GM12892 (cell line): Measurements from ENCODE around the gene MAML1.

Experiments
- POLR2A ChIP-seq: IDR thresholded peaks from 2 replicates; pipeline ENCODE4 v1.6.1; 2011; ENCODE audit warnings: low read depth, low read length, control low read depth
- POLR2AphosphoS5 ChIP-seq: IDR thresholded peaks from 2 replicates; pipeline ENCODE4 v1.6.1; 2011; ENCODE audit warnings: low read depth, low read length, control low read depth

GRCh38 chr5:179795049-179795862, 62.6 kb downstream of the MAML1 start:
- TF ChIP-seq POLR2AphosphoS5 (no peak), POLR2A (no peak)
